LNCaP clone FGC (cell line): ENCODE data around the gene NUP153.

Source experiments
- DNase-seq: peaks from one replicate; pipeline ENCODE4 v3.0.0-alpha.2; 2011; ENCODE audit warnings: low read depth
- H3K4me3 ChIP-seq: 2 replicates; pipeline ENCODE4 v1.5.1; 2011; ENCODE audit warnings: mild to moderate bottlenecking, low read depth, low read length, control low read depth
- TF ChIP-seq, protein P1 (sequence below): IDR thresholded peaks from 2 replicates; pipeline ENCODE4 v1.5.1; 2012; ENCODE audit warnings: mild to moderate bottlenecking; ENCODE audit not compliant: control insufficient read depth, insufficient read depth; ENCODE audit errors: extremely low read depth

The NUP153 gene

DNA sequence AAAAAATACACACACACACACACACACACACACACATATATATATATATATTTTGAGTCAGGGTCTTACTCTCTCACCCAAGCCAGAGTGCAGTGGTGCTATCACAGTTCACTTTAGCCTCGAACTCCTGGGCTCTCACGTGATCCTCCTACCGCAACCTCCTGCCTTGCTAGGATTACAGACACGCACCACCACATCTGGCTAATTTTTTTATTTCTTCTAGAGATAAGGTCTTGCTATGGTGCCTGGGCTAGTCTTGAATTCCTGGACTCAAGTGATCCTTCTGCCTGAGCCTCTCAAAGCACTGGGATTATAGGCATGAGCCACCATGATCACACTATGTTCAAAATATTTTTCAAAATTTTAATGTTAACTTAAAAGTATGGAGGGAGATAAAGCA is 43.5 kb downstream of the NUP153 start:
- no peak for DNase-seq
- no peak overlapping the region for H3K4me3 ChIP-seq
- TF ChIP-seq, protein P1, sequence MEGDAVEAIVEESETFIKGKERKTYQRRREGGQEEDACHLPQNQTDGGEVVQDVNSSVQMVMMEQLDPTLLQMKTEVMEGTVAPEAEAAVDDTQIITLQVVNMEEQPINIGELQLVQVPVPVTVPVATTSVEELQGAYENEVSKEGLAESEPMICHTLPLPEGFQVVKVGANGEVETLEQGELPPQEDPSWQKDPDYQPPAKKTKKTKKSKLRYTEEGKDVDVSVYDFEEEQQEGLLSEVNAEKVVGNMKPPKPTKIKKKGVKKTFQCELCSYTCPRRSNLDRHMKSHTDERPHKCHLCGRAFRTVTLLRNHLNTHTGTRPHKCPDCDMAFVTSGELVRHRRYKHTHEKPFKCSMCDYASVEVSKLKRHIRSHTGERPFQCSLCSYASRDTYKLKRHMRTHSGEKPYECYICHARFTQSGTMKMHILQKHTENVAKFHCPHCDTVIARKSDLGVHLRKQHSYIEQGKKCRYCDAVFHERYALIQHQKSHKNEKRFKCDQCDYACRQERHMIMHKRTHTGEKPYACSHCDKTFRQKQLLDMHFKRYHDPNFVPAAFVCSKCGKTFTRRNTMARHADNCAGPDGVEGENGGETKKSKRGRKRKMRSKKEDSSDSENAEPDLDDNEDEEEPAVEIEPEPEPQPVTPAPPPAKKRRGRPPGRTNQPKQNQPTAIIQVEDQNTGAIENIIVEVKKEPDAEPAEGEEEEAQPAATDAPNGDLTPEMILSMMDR: no peak

DNA sequence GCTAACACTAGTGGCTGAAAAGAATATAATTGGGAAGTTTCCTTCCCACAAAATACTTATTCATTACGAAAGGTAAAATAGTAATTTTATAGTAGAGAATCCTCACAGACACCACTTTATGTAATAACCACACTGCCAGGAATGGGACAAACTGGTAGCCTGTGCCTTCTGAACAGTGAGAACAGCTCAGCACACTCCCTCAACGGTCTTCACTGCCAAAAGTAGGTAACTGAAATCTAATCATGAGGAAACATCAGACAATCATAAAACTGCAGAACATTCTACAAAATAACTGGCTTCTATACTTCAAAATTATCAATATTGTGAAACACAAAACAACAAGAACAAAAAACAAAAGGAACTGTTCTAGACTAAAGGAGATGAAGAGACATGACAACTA is 44.1 kb downstream of the NUP153 start:
- no peak for DNase-seq
- TF ChIP-seq, protein P1: no peak
- no peak overlapping the region for H3K4me3 ChIP-seq

DNA sequence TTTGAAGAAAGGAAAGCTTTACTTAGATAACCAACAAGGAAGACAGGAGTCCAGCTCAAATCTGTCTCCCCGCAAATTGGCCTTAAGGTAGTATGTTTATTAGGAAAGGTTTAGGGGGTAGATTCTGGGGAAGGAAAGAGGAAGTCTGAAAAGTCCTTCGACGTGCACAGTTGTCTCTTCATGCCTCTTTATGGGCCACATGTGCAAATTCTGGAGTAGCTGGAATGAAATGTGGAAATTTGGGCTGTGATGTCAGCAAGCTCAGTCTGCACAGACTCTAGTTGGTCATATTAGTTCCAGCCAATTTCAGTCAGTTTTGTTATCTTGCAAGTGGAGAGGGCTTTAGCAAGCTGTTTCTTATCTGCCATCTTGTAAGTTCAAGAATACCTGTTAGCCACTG is 50.1 kb downstream of the NUP153 start:
- H3K4me3 ChIP-seq: no peak overlapping the region
- TF ChIP-seq, protein P1: no peak
- DNase-seq: no peak

DNA sequence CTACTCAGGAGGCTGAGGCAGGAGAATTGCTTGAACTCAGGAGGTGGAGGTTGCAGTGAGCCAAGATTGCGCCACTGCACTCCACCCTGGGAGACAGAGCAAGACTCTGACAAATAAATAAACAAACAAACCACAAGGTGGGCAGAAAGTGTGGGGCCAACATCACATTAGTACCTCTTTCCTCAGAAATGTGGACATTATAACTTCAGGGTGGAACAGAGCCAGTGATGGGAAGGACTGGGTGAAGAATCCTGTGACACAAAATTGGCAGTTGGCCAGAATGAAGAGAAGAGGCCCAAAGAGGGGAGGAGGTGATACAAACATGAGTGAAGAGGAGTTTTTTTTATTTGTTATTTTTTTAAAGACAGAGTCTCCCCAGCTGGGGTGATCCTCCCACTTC is 50.6 kb downstream of the NUP153 start:
- DNase-seq: no peak
- TF ChIP-seq, protein P1: no peak

DNA sequence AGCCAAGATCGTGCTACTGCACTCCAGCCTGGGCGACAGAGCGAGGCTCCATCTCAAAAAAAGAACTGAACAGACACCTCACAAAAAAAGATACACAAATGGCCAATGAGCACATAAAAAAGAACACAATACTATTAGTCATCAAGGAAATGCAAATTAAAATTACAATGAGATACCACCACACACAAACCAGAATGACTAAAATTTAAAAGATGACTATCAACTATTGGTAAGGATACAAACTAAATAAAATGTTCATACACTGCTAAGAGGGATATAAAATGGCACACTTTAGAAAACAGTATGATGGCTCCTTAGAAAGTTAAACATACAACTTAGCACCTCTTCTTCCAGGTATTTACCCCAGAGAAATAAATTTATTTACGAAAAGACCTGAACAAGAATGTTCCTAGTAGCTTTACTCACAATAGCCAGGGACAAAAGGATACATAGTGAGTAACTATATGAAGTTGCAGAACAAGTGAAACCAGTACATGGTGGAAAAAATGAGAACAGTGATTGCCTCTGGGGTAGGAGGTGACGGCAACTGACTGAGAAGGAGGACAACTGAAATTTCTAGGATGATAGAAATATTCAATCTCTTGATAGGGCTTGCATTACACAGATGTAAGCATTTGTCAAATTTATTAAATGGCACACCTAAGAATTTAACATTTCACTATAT is 53.4 kb downstream of the NUP153 start:
- peak; percentile 44 for DNase-seq
- TF ChIP-seq, protein P1: no peak
- no peak overlapping the region for H3K4me3 ChIP-seq

More for the DNA sequence above, 50.6 kb downstream of the NUP153 start:
- no peak overlapping the region for H3K4me3 ChIP-seq

DNA sequence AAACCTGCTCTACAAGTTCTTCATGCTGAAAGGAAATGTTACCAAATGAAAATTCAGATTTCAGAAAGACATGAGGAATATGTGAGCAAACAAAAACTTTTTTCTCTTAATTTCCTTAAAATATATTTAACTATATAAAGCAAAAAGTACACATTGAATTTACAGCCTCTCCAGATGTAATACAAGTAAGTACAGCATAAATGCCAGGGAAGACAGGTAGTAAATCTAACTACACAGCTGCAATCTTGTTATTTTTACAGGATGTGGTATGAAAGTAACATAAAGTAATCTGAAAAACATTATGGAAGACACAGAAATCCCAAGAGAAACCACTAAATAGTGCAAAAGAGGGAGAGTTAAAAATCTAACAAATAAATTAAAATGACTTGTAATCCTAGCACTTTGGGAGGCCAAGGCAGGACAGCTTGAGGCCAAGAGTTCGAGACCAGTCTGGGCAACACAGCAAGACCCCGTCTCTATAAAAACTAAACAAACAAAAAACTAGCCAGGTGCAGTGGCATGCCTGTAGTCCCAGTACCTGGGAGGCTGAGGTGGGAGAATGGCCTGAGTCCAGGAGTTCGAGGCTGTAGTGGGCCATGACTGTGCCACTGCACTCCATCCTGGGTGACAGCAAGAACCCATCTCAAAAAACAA is 55.9 kb downstream of the NUP153 start:
- TF ChIP-seq, protein P1: no peak
- DNase-seq: peak; percentile 60
- 0 out of 2 replicates have a peak overlapping the region, but pooled peaks have one; percentile 6 for H3K4me3 ChIP-seq
